ENCODE data around the gene ERBB4.

- TF ChIP-seq, protein P1, sequence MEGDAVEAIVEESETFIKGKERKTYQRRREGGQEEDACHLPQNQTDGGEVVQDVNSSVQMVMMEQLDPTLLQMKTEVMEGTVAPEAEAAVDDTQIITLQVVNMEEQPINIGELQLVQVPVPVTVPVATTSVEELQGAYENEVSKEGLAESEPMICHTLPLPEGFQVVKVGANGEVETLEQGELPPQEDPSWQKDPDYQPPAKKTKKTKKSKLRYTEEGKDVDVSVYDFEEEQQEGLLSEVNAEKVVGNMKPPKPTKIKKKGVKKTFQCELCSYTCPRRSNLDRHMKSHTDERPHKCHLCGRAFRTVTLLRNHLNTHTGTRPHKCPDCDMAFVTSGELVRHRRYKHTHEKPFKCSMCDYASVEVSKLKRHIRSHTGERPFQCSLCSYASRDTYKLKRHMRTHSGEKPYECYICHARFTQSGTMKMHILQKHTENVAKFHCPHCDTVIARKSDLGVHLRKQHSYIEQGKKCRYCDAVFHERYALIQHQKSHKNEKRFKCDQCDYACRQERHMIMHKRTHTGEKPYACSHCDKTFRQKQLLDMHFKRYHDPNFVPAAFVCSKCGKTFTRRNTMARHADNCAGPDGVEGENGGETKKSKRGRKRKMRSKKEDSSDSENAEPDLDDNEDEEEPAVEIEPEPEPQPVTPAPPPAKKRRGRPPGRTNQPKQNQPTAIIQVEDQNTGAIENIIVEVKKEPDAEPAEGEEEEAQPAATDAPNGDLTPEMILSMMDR (IDR thresholded peaks at IDR 0.05) = no peak
- no peak for TF ChIP-seq POLR2A (IDR thresholded peaks at IDR 0.05)
Observed at GRCh38 chr2:211837706-211838105, 700.9 kb downstream of the ERBB4 start.

Measured in esophagus squamous epithelium (tissue), 4 donors.